ENCODE measurements around the gene IL10RA.

IL10RA gene

GRCh38 chr11:118008271-118008911 lies 22.2 kb downstream of the IL10RA start:
- peak overlapping the region; percentile 95 for H3K27ac ChIP-seq (ENCODE audit: low read length)
- no peak for TF ChIP-seq EZH2phosphoT487 (IDR thresholded peaks at IDR 0.05; ENCODE audit: low read depth)
- TF ChIP-seq CTCF (IDR thresholded peaks at IDR 0.05; ENCODE audit: low read depth, low read length), result no peak
- H3K4me3 ChIP-seq (ENCODE audit: low read length), result no peak overlapping the region
- peak overlapping the region; percentile 97 for H3K9ac ChIP-seq (ENCODE audit: low read length)
- H2AFZ ChIP-seq (ENCODE audit: low read depth, low read length), result no peak overlapping the region
- H3K27me3 ChIP-seq (ENCODE audit: low read depth, low read length), result no peaks in the 10 kb centered on the region
- H3K79me2 ChIP-seq (ENCODE audit: low read length), result no peaks in the 10 kb centered on the region
- no peaks in the 10 kb centered on the region for H3K9me3 ChIP-seq (ENCODE audit: insufficient read depth, low read length)
- H3K4me2 ChIP-seq (ENCODE audit: low read length), result peak overlapping the region; percentile 69
- no peaks in the 10 kb centered on the region for H4K20me1 ChIP-seq (ENCODE audit: insufficient read depth, low read length)
- peaks cover 8% of the 10 kb centered on the region for H3K36me3 ChIP-seq (replicated peaks; ENCODE audit: low read depth, low read length)
- H3K4me1 ChIP-seq (ENCODE audit: low read length), result peaks cover 92% of the 10 kb centered on the region

GRCh38 chr11:118009864-118010737 lies 23.9 kb downstream of the IL10RA start:
- Histone ChIP-seq H3K4me1 (ENCODE audit: low read length) (peaks cover 90% of the 10 kb centered on the region), H3K9me3 (ENCODE audit: insufficient read depth, low read length) (no peaks in the 10 kb centered on the region), H3K9ac (ENCODE audit: low read length) (peak overlapping the region; percentile 97), H3K27me3 (ENCODE audit: low read depth, low read length) (no peaks in the 10 kb centered on the region), H3K36me3 (replicated peaks; ENCODE audit: low read depth, low read length) (no peaks in the 10 kb centered on the region), H4K20me1 (ENCODE audit: insufficient read depth, low read length) (no peaks in the 10 kb centered on the region), H2AFZ (ENCODE audit: low read depth, low read length) (no peak overlapping the region), H3K79me2 (ENCODE audit: low read length) (no peaks in the 10 kb centered on the region), H3K4me2 (ENCODE audit: low read length) (peak overlapping the region; percentile 69), H3K4me3 (ENCODE audit: low read length) (peak overlapping the region; percentile 51), H3K27ac (ENCODE audit: low read length) (peak overlapping the region; percentile 95)
- TF ChIP-seq CTCF (IDR thresholded peaks at IDR 0.05; ENCODE audit: low read depth, low read length) (no peak), EZH2phosphoT487 (IDR thresholded peaks at IDR 0.05; ENCODE audit: low read depth) (no peak)

DNA sequence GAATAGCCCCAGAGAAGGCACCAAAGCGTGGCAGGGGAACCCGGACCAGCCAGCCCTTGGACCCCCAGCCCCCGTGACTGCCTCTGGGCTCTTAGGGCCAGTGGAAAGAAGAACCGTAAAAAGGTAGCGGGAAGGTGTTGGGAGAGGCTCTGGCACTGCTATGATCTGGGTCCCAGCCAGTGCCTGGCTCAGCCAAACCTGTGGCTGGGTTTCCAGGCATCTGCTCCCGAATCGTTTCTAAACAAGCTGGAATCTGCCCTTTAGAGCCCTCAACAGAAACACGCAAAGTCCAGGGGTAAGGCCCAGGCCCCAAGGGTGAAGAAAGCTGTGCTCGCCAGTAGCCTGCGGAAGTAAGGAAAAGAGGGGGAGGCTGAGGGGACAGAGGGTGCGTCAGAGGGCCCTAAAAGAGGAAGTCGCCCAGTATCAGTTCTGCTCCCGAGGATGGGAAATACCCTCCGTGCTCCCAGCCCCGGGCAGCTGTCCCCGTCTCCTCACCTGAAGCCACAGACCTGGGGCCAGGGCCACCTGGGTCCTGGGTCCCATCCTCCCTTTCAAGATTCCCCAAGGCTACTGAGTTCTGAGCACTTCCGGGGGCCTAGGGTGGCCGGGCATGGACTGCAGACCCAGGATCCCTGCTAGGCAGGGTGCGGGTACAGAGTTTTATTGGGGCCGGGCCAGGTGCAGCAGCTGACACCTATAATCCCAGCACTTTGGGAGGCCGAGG lies 24.7 kb downstream of the IL10RA start:
- Histone ChIP-seq H3K9ac (ENCODE audit: low read length) (peak overlapping the region; percentile 97), H3K27me3 (ENCODE audit: low read depth, low read length) (no peaks in the 10 kb centered on the region)

More for the DNA sequence above, 24.7 kb downstream of the IL10RA start:
- TF ChIP-seq EZH2phosphoT487 (IDR thresholded peaks at IDR 0.05; ENCODE audit: low read depth), result no peak
- TF ChIP-seq CTCF (IDR thresholded peaks at IDR 0.05; ENCODE audit: low read depth, low read length), result no peak
- H3K4me3 ChIP-seq (ENCODE audit: low read length), result peak overlapping the region; percentile 51
- no peaks in the 10 kb centered on the region for H3K9me3 ChIP-seq (ENCODE audit: insufficient read depth, low read length)
- no peak overlapping the region for H2AFZ ChIP-seq (ENCODE audit: low read depth, low read length)
- peak overlapping the region; percentile 95 for H3K27ac ChIP-seq (ENCODE audit: low read length)
- H3K36me3 ChIP-seq (replicated peaks; ENCODE audit: low read depth, low read length), result no peaks in the 10 kb centered on the region
- peak overlapping the region; percentile 69 for H3K4me2 ChIP-seq (ENCODE audit: low read length)
- peaks cover 90% of the 10 kb centered on the region for H3K4me1 ChIP-seq (ENCODE audit: low read length)
- H4K20me1 ChIP-seq (ENCODE audit: insufficient read depth, low read length), result no peaks in the 10 kb centered on the region
- no peaks in the 10 kb centered on the region for H3K79me2 ChIP-seq (ENCODE audit: low read length)

Data from OCI-LY3 (cell line).